ENCODE data around the gene RALY.

RALY gene

DNA sequence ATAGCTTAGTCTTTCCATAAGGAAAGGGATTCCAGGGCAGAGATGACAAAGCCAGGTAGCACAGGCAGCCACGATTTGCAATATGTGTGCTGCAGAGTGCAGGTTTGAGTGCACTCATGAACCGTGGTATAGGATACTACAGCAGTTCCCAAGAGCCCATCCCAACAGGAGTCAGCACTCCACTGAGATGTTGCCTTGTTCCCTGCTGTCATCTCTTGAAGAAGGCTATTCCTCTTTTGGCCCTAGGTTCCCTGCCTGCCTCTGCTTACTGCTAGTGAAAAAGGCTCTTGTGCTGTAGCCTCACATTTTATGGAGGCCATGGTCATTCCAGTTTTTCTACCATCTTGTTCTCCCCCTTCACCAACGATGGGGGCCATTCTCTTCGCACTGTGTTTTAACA, 40.2 kb downstream of the RALY start:
- no peak overlapping the region for H3K4me3 ChIP-seq (ENCODE audit: severe bottlenecking)
- no peaks in the 10 kb centered on the region for H3K9me3 ChIP-seq (ENCODE audit: severe bottlenecking)
- H3K27me3 ChIP-seq (ENCODE audit: insufficient read depth, poor library complexity, severe bottlenecking) = no peaks in the 10 kb centered on the region
- H3K27ac ChIP-seq (ENCODE audit: poor library complexity, severe bottlenecking) = no peak overlapping the region
- TF ChIP-seq, protein P1, sequence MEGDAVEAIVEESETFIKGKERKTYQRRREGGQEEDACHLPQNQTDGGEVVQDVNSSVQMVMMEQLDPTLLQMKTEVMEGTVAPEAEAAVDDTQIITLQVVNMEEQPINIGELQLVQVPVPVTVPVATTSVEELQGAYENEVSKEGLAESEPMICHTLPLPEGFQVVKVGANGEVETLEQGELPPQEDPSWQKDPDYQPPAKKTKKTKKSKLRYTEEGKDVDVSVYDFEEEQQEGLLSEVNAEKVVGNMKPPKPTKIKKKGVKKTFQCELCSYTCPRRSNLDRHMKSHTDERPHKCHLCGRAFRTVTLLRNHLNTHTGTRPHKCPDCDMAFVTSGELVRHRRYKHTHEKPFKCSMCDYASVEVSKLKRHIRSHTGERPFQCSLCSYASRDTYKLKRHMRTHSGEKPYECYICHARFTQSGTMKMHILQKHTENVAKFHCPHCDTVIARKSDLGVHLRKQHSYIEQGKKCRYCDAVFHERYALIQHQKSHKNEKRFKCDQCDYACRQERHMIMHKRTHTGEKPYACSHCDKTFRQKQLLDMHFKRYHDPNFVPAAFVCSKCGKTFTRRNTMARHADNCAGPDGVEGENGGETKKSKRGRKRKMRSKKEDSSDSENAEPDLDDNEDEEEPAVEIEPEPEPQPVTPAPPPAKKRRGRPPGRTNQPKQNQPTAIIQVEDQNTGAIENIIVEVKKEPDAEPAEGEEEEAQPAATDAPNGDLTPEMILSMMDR (IDR thresholded peaks at IDR 0.05; ENCODE audit: poor library complexity, severe bottlenecking) = no peak
- no peak for DNase-seq (ENCODE audit: low spot score)
- no peaks in the 10 kb centered on the region for H3K4me1 ChIP-seq (ENCODE audit: insufficient read depth, poor library complexity, severe bottlenecking)
- H3K36me3 ChIP-seq (ENCODE audit: low read depth) = peaks cover 38% of the 10 kb centered on the region
- peak; percentile 12; the same call in 1 of the 3 replicates for ATAC-seq (ENCODE audit: low read depth)

DNA sequence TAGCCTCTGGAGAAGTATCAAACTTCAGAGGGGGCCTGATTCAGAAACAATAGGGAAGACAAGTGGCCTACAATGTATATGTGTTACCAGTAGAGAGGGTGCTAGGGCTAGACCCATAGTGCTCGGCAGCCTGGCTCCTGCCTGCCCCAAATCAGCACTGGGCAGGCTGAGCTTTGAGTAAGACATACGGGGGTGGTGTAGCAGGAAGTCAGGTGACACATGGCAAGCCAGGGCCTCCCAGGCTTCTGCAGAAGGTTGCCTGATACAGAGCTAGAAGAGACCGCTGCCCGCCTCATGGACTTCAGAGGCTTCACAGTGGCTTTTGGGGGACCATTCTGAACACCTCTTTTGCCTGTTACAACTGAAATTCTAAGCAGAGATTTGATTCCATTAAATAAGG, 43.4 kb downstream of the RALY start:
- Histone ChIP-seq H3K36me3 (ENCODE audit: low read depth) (peaks cover 25% of the 10 kb centered on the region), H3K9me3 (ENCODE audit: severe bottlenecking) (no peaks in the 10 kb centered on the region), H3K27ac (ENCODE audit: poor library complexity, severe bottlenecking) (no peak overlapping the region), H3K4me3 (ENCODE audit: severe bottlenecking) (no peak overlapping the region), H3K4me1 (ENCODE audit: insufficient read depth, poor library complexity, severe bottlenecking) (no peaks in the 10 kb centered on the region), H3K27me3 (ENCODE audit: insufficient read depth, poor library complexity, severe bottlenecking) (no peaks in the 10 kb centered on the region)
- ATAC-seq (ENCODE audit: low read depth) (peak; percentile 43), DNase-seq (ENCODE audit: low spot score) (no peak)
- TF ChIP-seq, protein P1 (IDR thresholded peaks at IDR 0.05; ENCODE audit: poor library complexity, severe bottlenecking) = no peak

DNA sequence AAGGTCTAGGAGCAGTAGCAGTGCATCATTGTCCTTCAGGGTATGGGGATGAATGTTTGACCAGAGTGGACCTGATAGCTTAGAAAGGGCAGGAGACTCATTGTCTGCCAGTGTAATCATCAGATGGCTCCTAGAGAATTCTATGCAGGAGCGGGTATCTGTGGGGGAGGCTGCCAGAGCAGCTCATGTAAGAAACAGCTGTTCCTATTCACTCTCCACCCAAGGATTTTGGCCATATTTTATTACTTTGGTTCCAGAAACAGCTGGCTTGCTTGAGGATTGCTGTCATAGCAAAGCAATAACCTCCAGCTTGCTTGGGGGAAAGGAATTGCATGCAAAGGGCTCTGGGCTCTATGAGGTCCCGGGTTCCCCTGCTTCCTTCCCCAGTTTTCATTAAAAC, 44.1 kb downstream of the RALY start:
- TF ChIP-seq, protein P1 (IDR thresholded peaks at IDR 0.05; ENCODE audit: poor library complexity, severe bottlenecking) = no peak
- no peak for ATAC-seq (ENCODE audit: low read depth)
- no peak for DNase-seq (ENCODE audit: low spot score)
- Histone ChIP-seq H3K27me3 (ENCODE audit: insufficient read depth, poor library complexity, severe bottlenecking) (no peaks in the 10 kb centered on the region), H3K4me1 (ENCODE audit: insufficient read depth, poor library complexity, severe bottlenecking) (no peaks in the 10 kb centered on the region), H3K36me3 (ENCODE audit: low read depth) (peaks cover 18% of the 10 kb centered on the region), H3K4me3 (ENCODE audit: severe bottlenecking) (no peak overlapping the region), H3K27ac (ENCODE audit: poor library complexity, severe bottlenecking) (no peak overlapping the region), H3K9me3 (ENCODE audit: severe bottlenecking) (no peaks in the 10 kb centered on the region)

DNA sequence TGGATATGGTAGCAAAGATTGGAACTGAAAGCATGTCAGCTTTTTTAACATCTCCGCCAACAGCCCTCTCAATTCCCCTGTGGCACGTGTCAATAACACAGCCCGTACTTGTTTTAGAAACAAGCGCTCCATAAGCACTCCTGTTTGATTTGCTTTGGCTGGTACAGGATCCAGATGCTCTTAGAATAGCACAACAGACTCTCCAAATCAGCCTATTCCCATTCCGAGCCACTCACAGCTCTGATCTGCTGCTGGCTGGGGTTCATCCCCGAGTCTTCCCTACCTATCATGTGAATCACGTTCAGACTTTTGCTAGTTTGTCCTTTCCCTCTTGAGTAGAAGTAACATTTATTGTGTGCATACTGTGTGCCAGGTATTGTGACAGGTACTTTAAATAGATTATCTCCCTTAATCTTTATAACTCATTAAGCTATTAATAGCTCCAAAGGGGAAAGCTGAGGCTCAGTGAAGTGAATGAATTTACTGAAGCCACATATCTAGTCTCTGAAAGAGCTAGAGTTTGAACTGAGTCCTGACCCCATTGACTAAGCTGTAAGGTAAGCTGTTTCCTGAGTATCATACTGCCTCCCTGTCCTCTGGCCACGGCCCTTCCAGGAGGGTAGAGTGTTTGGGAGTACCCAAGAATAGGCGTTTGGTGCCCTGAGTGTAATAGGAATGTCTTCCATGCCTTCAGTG, 46.7 kb downstream of the RALY start:
- H3K27me3 ChIP-seq (ENCODE audit: insufficient read depth, poor library complexity, severe bottlenecking) = no peaks in the 10 kb centered on the region
- H3K36me3 ChIP-seq (ENCODE audit: low read depth) = peaks cover 11% of the 10 kb centered on the region
- DNase-seq (ENCODE audit: low spot score) (no peak), ATAC-seq (ENCODE audit: low read depth) (no peak)
- no peaks in the 10 kb centered on the region for H3K9me3 ChIP-seq (ENCODE audit: severe bottlenecking)
- H3K4me1 ChIP-seq (ENCODE audit: insufficient read depth, poor library complexity, severe bottlenecking) = no peaks in the 10 kb centered on the region
- H3K4me3 ChIP-seq (ENCODE audit: severe bottlenecking) = no peak overlapping the region
- no peak overlapping the region for H3K27ac ChIP-seq (ENCODE audit: poor library complexity, severe bottlenecking)
- TF ChIP-seq, protein P1 (IDR thresholded peaks at IDR 0.05; ENCODE audit: poor library complexity, severe bottlenecking) = no peak

DNA sequence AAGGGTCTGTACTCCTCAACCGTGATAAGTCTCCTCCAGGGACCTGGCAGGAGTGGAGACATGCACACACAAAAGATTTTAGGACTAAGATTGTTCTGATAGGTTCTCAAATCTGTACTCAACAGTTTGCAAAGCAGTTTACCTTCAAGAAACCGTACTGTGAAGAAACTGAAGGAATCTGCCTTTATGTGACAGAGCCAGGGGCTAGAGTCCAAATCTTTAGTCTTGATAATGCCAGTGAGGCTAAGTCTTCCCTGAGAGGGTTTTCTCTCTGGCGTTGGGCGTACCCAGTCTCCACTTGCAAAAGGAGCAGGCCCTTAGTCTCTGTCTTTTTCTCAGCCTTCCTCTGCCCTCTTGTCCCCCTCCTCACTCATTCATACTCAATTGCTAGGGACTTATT, 47.5 kb downstream of the RALY start:
- no peak overlapping the region for H3K27ac ChIP-seq (ENCODE audit: poor library complexity, severe bottlenecking)
- peaks cover 15% of the 10 kb centered on the region for H3K36me3 ChIP-seq (ENCODE audit: low read depth)
- no peaks in the 10 kb centered on the region for H3K4me1 ChIP-seq (ENCODE audit: insufficient read depth, poor library complexity, severe bottlenecking)
- TF ChIP-seq, protein P1 (IDR thresholded peaks at IDR 0.05; ENCODE audit: poor library complexity, severe bottlenecking) = no peak
- H3K4me3 ChIP-seq (ENCODE audit: severe bottlenecking) = no peak overlapping the region
- H3K27me3 ChIP-seq (ENCODE audit: insufficient read depth, poor library complexity, severe bottlenecking) = no peaks in the 10 kb centered on the region
- H3K9me3 ChIP-seq (ENCODE audit: severe bottlenecking) = no peaks in the 10 kb centered on the region
- DNase-seq (ENCODE audit: low spot score) (no peak), ATAC-seq (ENCODE audit: low read depth) (no peak)
